ENCODE results near the gene OR10A4.
"Not testable (repeated sequence)": the region's sequence is repeated elsewhere in the genome, so short reads cannot be mapped to it uniquely, and the experiment has no call there.

Gene OR10A4

DNA sequence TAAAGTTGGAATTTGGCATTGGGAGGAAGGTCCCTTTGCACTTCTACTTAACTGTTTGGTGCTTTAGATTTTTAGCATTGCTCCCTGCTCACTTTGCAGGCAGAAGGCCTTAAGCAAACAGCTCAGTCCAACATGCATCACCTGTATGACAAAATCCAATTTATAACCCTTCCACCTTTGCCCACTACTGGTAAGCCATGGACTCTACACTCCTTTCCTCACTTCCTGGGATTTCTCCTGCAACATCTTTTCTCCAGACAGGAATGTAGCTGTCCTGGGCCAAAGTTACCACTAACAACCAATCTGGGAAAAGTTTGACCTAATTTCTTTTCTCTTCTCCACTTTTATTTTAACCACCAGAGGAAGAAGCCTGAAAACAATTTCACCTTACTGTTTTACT is 17.7 kb downstream of the OR10A4 start:
- Histone ChIP-seq H3K79me2 (ENCODE audit: control insufficient read depth, insufficient read depth, low read length, unreplicated experiment) (no peaks in the 10 kb centered on the region), H3K27ac (ENCODE audit: low read depth, low read length) (no peak overlapping the region), H3K36me3 (ENCODE audit: insufficient read depth, low read length) (no peaks in the 10 kb centered on the region), H3K4me1 (ENCODE audit: control insufficient read depth, insufficient read depth, low read length, unreplicated experiment) (no peaks in the 10 kb centered on the region), H3K27me3 (ENCODE audit: insufficient read depth, low read length) (peaks cover 4% of the 10 kb centered on the region), H2AFZ (ENCODE audit: low read length, unreplicated experiment) (no peak overlapping the region), H3K4me3 (ENCODE audit: low read depth, low read length) (no peak overlapping the region)

GRCh38 chr11:6895010-6895409 is 18.6 kb downstream of the OR10A4 start:
- Histone ChIP-seq H3K79me2 (ENCODE audit: control insufficient read depth, insufficient read depth, low read length, unreplicated experiment) (no peaks in the 10 kb centered on the region), H3K4me1 (ENCODE audit: control insufficient read depth, insufficient read depth, low read length, unreplicated experiment) (no peaks in the 10 kb centered on the region), H3K36me3 (ENCODE audit: insufficient read depth, low read length) (no peaks in the 10 kb centered on the region), H2AFZ (ENCODE audit: low read length, unreplicated experiment) (no peak overlapping the region), H3K27me3 (ENCODE audit: insufficient read depth, low read length) (peaks cover 4% of the 10 kb centered on the region), H3K4me3 (ENCODE audit: low read depth, low read length) (no peak overlapping the region), H3K27ac (ENCODE audit: low read depth, low read length) (no peak overlapping the region)

- H3K27me3 ChIP-seq (ENCODE audit: insufficient read depth, low read length), result peaks cover 4% of the 10 kb centered on the region
- H3K79me2 ChIP-seq (ENCODE audit: control insufficient read depth, insufficient read depth, low read length, unreplicated experiment), result no peaks in the 10 kb centered on the region
- no peak overlapping the region for H3K27ac ChIP-seq (ENCODE audit: low read depth, low read length)
- no peaks in the 10 kb centered on the region for H3K36me3 ChIP-seq (ENCODE audit: insufficient read depth, low read length)
- H3K4me1 ChIP-seq (ENCODE audit: control insufficient read depth, insufficient read depth, low read length, unreplicated experiment), result no peaks in the 10 kb centered on the region
- no peak overlapping the region for H3K4me3 ChIP-seq (ENCODE audit: low read depth, low read length)
- no peak overlapping the region for H2AFZ ChIP-seq (ENCODE audit: low read length, unreplicated experiment)
Measured at GRCh38 chr11:6898911-6899310, 22.5 kb downstream of the OR10A4 start.

DNA sequence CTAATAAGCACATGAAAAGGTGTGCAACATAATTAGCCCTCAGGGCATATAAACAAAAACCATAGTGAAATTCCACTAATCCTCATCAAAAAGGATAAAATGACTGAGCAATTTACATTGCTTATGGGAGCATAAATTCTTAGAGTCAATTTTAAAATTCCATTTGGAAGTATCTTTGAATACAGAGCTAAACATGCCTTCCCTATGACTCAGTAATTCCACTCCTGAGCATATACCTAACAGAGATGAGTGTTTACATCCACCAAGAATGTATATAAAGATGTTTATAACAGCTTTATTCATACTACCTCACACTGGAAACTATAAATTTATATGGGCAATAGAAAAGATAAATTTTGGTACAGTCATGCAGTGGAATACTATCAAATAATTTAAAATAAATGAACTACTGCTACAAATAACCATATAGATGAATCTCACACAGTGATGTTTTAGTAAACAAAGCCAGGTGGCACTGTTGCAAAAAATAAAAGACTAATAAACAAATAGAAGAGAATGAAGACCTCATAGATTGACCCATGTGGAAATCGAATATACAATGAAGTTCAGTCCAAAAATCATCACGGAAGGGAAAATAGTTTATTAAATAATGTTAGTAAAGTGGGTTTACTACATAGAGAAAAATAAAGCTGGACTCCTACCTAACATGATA is 24.0 kb downstream of the OR10A4 start:
- H3K27ac ChIP-seq (ENCODE audit: low read depth, low read length), result no peak overlapping the region
- H3K4me3 ChIP-seq (ENCODE audit: low read depth, low read length), result no peak overlapping the region
- H2AFZ ChIP-seq (ENCODE audit: low read length, unreplicated experiment), result no peak overlapping the region
- H3K27me3 ChIP-seq (ENCODE audit: insufficient read depth, low read length), result peaks cover 4% of the 10 kb centered on the region
- no peaks in the 10 kb centered on the region for H3K36me3 ChIP-seq (ENCODE audit: insufficient read depth, low read length)
- H3K4me1 ChIP-seq (ENCODE audit: control insufficient read depth, insufficient read depth, low read length, unreplicated experiment), result no peaks in the 10 kb centered on the region
- no peaks in the 10 kb centered on the region for H3K79me2 ChIP-seq (ENCODE audit: control insufficient read depth, insufficient read depth, low read length, unreplicated experiment)

DNA sequence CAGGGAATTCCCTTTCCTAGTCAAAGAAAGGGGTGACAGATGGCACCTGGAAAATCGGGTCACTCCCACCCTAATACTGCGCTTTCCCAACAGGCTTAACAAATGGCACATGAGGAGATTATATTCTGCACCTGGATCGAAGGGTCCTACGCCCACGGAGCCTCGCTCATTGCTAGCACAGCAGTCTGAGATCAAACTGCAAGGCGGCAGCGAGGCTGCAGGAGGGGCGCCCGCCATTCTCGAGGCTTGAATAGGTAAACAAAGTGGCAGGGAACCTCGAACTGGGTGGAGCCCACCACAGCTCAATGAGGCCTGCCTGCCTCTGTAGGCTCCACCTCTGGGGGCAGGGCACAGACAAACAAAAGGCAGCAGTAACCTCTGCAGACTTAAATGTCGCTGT is 28.4 kb downstream of the OR10A4 start:
- not testable (repeated sequence) for H3K4me1 ChIP-seq (ENCODE audit: control insufficient read depth, insufficient read depth, low read length, unreplicated experiment); H3K27ac ChIP-seq (ENCODE audit: low read depth, low read length); H3K27me3 ChIP-seq (ENCODE audit: insufficient read depth, low read length); H3K4me3 ChIP-seq (ENCODE audit: low read depth, low read length); H2AFZ ChIP-seq (ENCODE audit: low read length, unreplicated experiment); H3K79me2 ChIP-seq (ENCODE audit: control insufficient read depth, insufficient read depth, low read length, unreplicated experiment); H3K36me3 ChIP-seq (ENCODE audit: insufficient read depth, low read length)

- Histone ChIP-seq H3K4me1 (ENCODE audit: control insufficient read depth, insufficient read depth, low read length, unreplicated experiment) (no peaks in the 10 kb centered on the region), H3K4me3 (ENCODE audit: low read depth, low read length) (no peak overlapping the region), H2AFZ (ENCODE audit: low read length, unreplicated experiment) (no peak overlapping the region), H3K79me2 (ENCODE audit: control insufficient read depth, insufficient read depth, low read length, unreplicated experiment) (no peaks in the 10 kb centered on the region), H3K36me3 (ENCODE audit: insufficient read depth, low read length) (no peaks in the 10 kb centered on the region), H3K27me3 (ENCODE audit: insufficient read depth, low read length) (no peaks in the 10 kb centered on the region), H3K27ac (ENCODE audit: low read depth, low read length) (no peak overlapping the region)
Measured at GRCh38 chr11:6911378-6911777, 35.0 kb downstream of the OR10A4 start.

DNA sequence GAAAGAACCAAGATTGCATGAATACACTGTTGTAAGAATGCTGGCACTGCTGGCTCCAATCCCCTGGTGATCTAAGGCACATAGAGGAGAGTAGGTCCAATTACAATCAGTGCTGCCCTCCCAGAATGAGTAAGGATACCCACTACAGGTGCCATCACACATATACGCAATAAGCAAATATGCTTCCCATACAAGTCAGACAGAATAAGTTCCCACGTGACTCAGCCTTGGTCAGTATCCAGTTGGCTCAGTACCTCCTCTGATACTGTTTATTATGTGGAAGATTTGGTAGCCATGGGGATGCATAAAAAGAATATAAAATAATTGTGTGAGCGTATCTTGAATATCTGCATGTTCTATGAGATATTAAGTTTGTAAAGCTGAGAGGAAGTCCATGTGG is 35.5 kb downstream of the OR10A4 start:
- no peaks in the 10 kb centered on the region for H3K4me1 ChIP-seq (ENCODE audit: control insufficient read depth, insufficient read depth, low read length, unreplicated experiment)

DNA sequence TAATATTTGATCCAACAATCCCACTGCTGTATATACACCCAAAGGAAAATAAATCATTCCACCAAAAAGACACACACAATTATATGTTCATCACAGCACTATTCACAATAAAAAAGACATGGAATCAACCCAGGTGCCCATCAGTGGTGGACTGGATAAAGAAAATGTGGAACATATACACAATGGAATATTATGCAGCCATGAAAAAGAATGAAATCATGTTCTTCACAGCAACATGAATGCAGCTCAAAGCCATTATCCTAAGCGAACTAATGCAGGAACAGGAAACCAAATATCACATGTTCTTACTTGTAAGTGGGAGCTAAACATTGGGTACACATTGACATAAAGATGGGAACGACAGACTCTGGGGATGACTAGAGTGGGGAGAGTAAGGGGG is 43.3 kb downstream of the OR10A4 start:
- Histone ChIP-seq H3K4me3 (ENCODE audit: low read depth, low read length) (no peak overlapping the region), H3K36me3 (ENCODE audit: insufficient read depth, low read length) (no peaks in the 10 kb centered on the region), H3K79me2 (ENCODE audit: control insufficient read depth, insufficient read depth, low read length, unreplicated experiment) (no peaks in the 10 kb centered on the region), H3K4me1 (ENCODE audit: control insufficient read depth, insufficient read depth, low read length, unreplicated experiment) (no peaks in the 10 kb centered on the region), H3K27ac (ENCODE audit: low read depth, low read length) (no peak overlapping the region), H2AFZ (ENCODE audit: low read length, unreplicated experiment) (no peak overlapping the region), H3K27me3 (ENCODE audit: insufficient read depth, low read length) (no peaks in the 10 kb centered on the region)

More for the DNA sequence above, 35.5 kb downstream of the OR10A4 start:
- H3K36me3 ChIP-seq (ENCODE audit: insufficient read depth, low read length), result no peaks in the 10 kb centered on the region
- no peak overlapping the region for H3K4me3 ChIP-seq (ENCODE audit: low read depth, low read length)
- H3K79me2 ChIP-seq (ENCODE audit: control insufficient read depth, insufficient read depth, low read length, unreplicated experiment), result no peaks in the 10 kb centered on the region
- no peak overlapping the region for H3K27ac ChIP-seq (ENCODE audit: low read depth, low read length)
- no peaks in the 10 kb centered on the region for H3K27me3 ChIP-seq (ENCODE audit: insufficient read depth, low read length)
- H2AFZ ChIP-seq (ENCODE audit: low read length, unreplicated experiment), result no peak overlapping the region

DNA sequence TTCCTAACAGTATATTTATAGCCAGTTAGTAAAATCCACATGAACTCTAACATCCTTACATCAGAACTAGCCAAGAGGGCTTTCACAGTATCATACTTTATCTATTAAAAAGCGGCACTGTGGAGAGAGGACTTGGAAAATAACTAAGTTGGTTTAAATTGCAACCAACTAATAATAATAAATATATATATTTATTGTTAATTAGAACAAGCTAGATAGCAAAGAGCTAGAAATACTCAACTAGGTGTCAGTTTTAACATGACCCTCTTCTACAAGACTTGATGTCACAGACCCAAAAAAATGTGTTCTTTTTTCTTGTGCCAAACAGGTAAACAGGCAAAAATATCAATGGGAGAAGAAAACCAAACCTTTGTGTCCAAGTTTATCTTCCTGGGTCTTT is 44.3 kb downstream of the OR10A4 start, which contains the start of gene OR2D3:
TSS of gene OR2D3 (plus strand) at position 301 of the 400 bp plus-strand sequence. CDS start at position 301, 0 bp downstream.
- Histone ChIP-seq H3K4me1 (ENCODE audit: control insufficient read depth, insufficient read depth, low read length, unreplicated experiment) (peaks cover 4% of the 10 kb centered on the region), H3K79me2 (ENCODE audit: control insufficient read depth, insufficient read depth, low read length, unreplicated experiment) (no peaks in the 10 kb centered on the region), H3K27ac (ENCODE audit: low read depth, low read length) (no peak within 1 kb of the TSS), H3K36me3 (ENCODE audit: insufficient read depth, low read length) (no peaks in the 10 kb centered on the region), H2AFZ (ENCODE audit: low read length, unreplicated experiment) (no peak within 1 kb of the TSS), H3K27me3 (ENCODE audit: insufficient read depth, low read length) (no peaks in the 10 kb centered on the region), H3K4me3 (ENCODE audit: low read depth, low read length) (no peak within 1 kb of the TSS)

GRCh38 chr11:6925007-6925577 is 48.7 kb downstream of the OR10A4 start:
- Histone ChIP-seq H3K27me3 (ENCODE audit: insufficient read depth, low read length) (no peaks in the 10 kb centered on the region), H3K4me1 (ENCODE audit: control insufficient read depth, insufficient read depth, low read length, unreplicated experiment) (peaks cover 17% of the 10 kb centered on the region), H3K36me3 (ENCODE audit: insufficient read depth, low read length) (no peaks in the 10 kb centered on the region), H3K27ac (ENCODE audit: low read depth, low read length) (no peak overlapping the region), H3K79me2 (ENCODE audit: control insufficient read depth, insufficient read depth, low read length, unreplicated experiment) (peaks cover 5% of the 10 kb centered on the region), H3K4me3 (ENCODE audit: low read depth, low read length) (no peak overlapping the region), H2AFZ (ENCODE audit: low read length, unreplicated experiment) (no peak overlapping the region)

DNA sequence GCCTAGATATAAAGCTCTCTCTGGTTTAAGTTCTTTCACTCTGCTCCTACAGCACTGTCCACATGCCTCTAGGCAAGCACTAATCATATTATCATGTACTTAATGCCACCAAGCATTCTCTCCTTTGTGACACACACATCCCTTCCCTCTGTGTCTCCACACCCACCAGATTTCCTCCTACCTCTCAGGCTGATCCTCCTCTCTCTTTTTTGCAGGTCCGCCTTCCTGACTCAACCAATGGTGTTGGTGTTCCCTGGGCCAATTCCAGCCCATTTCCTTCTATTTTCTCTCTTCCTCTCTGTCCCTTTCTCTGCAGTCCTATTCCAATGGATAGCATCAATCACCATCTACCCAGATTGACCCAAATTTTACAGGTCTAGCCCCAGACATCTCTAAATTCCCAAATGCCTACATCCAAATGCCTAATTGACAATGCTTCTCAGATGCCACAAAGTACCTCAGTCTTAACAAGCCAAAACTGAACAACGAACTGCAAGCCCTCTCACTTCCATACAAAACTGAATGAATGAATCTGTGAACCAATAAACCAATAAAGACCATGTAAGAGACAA is 49.3 kb downstream of the OR10A4 start:
- peaks cover 5% of the 10 kb centered on the region for H3K79me2 ChIP-seq (ENCODE audit: control insufficient read depth, insufficient read depth, low read length, unreplicated experiment)
- H3K4me1 ChIP-seq (ENCODE audit: control insufficient read depth, insufficient read depth, low read length, unreplicated experiment), result peaks cover 17% of the 10 kb centered on the region
- peak overlapping the region; percentile 44 for H3K27ac ChIP-seq (ENCODE audit: low read depth, low read length)
- H3K36me3 ChIP-seq (ENCODE audit: insufficient read depth, low read length), result no peaks in the 10 kb centered on the region
- H3K27me3 ChIP-seq (ENCODE audit: insufficient read depth, low read length), result no peaks in the 10 kb centered on the region
- H2AFZ ChIP-seq (ENCODE audit: low read length, unreplicated experiment), result peak overlapping the region; percentile 40
- H3K4me3 ChIP-seq (ENCODE audit: low read depth, low read length), result peak overlapping the region; percentile 98

All from ACC112 (cell line).